HG02798 (cell line): Measurements from ENCODE around the gene C3orf70.

ENCODE experiments used
- ATAC-seq: cut with Tn5 transposase; IDR thresholded peaks from one replicate; pipeline ENCODE4 v1.9.1; 2021; ENCODE audit warnings: mild to moderate bottlenecking; ENCODE audit not compliant: unreplicated experiment, poor library complexity

The C3orf70 gene

DNA sequence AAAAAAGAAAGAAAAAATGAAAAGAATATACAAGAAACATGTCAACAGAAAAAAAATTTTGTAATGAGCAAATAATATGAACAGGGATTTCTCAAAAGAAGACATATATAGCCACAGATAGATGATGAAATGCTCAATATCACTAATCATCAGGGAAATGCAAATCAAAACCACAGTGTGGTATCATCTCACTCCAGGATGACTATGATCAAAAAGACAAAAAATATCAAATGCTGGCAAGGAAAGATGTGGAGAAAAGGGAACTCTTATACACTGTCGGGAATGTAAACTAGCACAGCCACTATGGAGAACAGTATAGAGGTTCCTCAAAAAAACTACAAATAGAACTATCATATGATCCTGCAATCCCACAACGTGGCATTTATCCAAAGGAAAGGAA, 94.1 kb downstream of the C3orf70 start:
- ATAC-seq: no peak

DNA sequence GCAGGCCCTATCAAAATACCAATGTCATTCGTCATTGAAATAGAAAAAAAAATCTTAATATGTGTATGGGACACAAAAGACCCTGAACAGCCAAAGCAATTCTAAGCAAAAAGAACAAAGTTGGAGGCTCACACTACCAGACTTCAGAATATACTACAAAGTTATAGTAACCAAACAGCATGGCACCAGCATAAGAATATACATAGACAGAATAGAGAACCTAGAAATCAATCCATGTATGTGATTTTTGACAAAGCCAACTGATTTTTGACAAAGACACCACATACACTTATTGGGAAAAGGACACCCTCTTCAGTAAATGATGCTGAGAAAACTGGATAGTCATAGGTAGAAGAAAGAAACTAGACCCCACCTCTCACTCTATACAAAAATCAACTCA, 95.0 kb downstream of the C3orf70 start:
- ATAC-seq: no peak

DNA sequence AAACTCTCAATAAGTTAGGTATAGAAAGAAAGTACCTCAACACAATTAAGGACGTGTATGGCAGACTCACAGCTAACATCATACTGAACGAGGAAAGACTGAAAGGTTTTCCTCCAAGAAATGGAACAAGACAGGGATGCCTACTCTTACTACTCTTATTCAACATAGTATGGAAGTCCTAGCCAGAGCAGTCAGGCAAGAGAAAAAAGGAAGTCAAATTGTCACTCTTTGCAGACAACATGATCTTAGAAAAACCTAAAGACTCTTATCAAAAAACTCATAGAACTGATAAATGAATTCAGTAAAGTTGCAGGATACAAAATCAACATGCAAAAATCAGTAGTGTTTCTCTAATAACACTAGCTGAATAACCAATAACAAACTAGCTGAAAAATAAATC, 96.0 kb downstream of the C3orf70 start:
- ATAC-seq: no peak

DNA sequence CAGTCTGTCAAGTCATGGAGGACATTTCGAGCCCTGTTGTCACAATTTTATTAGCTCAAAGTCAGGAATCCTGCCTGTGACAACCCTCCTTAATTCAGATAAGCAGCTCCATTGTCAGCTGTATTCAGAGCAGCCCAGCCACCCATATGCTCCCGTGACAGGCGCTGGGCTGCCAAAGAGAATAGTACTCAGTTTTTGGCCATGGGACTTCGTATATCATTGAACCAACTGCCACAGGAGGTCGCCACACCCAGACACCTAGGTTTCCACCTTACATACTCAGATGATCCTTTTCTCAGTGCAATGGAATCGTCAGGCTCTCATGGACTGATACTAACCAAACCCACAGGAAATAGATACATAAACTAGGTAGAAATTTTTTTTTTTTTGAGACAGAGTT, 100.2 kb downstream of the C3orf70 start:
- ATAC-seq: no peak

DNA sequence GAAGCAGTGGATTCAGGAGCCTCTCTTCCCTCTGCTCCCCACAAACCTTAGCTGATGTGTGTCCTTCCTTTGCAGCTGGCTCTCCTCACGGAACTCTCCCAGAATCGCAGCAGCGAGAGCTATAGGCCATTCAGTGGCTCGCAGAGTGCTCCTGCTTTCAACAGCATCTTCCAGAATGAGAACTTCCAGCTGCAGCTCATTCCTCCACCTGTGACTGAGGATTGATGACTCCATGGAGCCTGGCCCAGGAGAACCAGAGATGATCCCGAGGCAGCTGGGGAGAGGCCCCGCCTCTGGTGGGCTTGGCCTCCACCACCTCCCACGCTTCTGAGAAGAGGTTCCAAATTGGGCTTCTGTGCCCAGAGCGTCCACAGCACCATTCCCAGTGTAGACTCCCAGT, 101.1 kb downstream of the C3orf70 start:
- ATAC-seq: no peak

DNA sequence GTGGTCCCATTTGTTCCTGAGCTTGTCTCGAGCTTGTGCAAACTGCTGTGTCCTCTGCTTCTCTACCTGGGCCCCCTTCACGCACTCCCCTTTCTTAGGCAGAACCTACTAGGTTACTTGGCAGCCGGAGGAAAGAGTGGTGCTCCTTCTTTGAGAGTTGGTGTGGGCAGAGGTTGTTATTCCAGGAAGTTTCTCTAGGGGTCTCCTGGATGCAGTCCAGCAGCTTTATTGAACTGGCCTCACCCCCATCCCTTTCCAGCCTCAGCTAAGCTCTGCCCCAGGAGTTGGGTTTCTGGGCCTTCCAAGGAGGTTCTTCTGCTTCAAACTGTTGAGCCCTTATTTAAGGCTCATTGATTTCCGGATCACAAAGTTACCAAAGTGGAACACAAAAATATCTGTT, 103.2 kb downstream of the C3orf70 start:
- ATAC-seq: no peak

DNA sequence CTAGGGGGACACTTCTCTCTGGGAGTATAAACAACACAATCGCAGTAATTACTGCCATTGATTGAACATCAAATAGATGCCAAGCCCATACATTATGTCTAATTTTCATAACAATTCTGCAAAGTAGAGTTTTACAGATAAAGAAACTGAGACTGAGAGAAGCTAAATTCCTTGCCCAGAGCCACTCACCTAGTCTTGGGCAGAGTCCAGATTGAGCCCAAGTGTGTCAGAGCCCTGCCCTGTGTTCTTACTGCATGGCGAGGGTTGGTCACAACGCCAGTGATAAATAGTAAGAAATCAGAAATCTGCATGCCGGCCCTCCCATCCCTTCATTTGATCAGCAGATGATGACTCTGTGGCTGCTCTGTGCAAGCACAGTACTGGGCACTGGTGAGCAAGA, 106.3 kb downstream of the C3orf70 start:
- no peak for ATAC-seq

DNA sequence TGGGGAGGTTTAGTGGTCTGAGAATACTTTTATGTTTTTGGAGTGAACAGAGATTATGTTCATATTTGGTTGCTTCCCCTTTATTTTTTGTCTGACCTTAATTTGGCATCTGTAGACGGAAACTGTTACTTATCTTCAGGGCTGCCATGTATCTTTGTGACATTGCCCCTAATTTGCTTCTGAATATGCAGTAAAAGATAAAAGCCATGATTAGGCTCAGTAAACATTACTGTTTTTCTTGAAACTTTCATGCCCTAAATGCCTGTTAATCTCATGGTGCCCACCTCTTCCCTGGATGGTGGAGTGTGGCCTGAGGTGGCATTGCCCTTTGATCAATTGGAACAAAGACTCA, 106.7 kb downstream of the C3orf70 start:
- no peak for ATAC-seq

DNA sequence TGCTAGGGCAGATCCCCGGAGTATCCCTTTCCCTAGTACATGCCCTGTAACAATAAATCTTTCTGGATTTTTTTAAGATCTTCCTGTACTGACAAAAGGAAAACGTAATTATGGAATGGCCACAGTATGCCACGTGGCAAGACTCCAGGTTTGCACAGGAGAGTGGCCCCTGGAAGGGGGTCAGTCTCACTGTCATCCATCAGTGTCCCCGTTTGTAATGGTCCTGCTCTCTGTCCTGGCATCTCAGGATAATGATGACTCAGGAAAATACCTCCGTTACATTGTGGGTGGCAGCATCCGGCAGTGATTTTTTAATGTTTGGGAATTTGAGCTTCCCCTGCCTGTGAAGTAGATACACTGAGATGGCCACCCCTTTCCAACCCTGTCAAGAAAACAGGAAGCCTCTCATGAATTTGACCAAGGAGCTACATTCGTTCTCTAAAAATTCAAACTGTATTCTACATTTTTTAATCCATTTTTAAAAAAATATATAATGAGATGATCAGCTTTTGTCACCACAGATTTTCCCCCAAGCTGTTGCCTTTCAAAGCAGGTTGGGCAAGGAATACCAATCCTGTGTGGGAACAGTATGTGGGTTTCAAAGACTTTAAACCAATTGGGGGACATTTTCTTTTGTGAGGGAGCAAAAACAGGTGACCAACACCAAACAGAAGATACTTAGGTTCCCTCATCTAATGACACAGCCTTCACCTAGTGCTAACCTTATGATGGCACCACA, 110.4 kb downstream of the C3orf70 start:
- no peak for ATAC-seq

DNA sequence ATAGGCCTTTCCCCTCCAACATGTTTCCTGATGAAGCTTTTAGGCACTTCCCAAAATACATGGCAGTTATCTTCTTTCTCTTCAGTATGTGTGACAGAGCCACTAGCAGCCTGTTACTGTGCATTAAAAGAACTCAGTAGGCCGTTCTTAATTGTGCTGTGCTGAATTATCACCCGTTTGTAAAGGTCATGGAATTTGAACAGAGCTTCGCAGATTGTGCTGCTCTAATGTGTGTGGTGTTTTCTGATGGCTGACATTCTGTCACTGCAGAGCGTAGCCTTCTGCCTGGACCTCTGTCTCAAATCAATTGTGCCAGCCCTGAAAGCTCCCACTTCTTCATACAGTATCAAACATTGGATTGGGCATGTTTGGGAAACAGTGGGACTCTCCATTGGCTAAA, 111.3 kb downstream of the C3orf70 start:
- no peak for ATAC-seq

DNA sequence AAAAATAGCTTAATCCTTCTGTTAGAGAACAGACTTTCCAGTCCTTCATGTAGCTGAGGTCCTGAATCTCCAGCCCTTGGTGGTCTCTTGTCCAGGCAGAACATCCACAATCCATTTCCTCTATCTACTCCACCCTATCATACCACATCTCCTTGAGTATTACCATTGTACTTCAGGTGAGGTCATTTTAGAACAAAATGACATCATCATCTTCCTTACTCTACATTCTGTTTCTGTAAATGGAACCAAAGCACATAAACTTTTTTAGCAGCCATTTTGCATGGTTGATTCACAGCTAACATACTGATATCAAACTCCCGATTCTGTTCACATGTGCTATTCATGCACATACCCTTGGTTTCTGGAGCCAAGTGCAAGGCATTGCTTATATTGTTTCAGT, 112.4 kb downstream of the C3orf70 start:
- ATAC-seq: no peak

DNA sequence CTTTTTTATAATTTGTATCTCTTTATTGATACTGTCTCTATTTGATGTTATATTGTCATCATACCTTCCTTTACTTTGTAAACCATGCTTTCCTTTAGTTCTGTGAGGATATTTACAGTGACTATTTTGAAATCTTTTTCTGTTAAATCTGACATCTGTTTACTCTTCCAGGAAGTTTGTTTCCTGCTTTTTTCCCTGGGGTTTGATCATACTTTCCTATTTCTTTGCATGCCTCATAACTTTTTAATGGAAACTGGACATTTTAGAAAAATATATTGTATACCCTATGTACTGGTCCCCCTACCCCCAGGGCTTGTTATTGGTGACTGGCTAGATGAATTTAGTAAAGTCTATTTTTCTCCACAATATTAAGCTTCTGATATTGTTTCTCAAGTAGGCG, 115.1 kb downstream of the C3orf70 start:
- ATAC-seq: no peak

DNA sequence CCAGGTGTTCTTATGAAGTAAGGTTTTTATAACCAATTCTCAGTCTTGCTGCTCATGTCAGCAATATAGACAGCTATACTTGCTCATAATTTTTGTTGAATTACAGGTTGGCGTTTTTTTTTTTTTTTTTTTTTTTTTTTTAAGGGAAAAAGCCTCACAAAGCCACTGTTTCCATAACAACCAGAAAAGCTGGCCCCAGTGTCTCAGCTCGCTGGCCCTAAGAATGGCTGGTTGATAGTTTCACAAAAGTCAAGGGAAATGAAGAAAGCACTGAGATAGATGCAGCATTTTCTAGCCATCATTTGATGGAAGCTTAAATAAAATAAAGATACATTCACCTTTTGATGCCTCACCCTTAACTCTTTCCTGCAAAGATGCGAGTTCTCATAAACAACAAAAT, 121.9 kb downstream of the C3orf70 start:
- no peak for ATAC-seq

DNA sequence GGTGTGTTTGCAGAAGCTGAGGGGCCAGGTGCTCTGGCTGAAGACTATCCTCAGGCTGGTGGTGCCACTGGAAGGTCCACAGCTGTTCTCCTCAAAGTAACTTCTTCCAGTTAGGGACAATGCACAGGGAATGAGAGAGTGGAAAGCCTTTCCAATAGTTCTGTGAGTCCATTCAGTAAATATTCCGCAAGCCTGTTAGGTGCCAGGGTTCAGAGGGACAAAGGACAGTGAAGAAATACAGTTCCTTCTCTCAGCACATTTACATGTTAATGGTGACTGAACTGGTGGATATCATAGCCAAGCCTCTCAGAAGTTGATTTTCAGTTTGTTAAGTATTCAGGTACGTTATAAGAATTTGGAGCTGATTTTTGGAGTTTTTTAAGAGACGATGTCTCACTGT, 122.5 kb downstream of the C3orf70 start:
- ATAC-seq: no peak

DNA sequence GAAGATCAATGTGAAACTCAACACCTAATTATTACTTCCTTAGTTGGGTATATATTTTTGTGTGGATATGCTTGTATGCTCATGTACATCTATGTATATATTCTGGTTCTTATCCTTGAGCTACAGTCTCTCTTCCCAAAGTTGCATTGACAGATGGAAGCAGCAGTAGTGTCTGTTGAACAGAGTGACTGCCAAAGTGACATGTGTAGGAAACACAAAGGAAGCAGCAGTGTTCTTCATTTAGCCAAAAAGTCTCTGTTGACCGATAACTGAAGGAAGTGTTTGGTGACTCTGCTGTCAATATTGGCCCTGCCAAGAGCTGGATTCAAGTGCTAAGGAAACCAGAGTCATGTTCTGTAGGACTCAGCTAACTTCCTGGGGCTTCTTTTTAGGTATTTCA, 123.8 kb downstream of the C3orf70 start:
- no peak for ATAC-seq

DNA sequence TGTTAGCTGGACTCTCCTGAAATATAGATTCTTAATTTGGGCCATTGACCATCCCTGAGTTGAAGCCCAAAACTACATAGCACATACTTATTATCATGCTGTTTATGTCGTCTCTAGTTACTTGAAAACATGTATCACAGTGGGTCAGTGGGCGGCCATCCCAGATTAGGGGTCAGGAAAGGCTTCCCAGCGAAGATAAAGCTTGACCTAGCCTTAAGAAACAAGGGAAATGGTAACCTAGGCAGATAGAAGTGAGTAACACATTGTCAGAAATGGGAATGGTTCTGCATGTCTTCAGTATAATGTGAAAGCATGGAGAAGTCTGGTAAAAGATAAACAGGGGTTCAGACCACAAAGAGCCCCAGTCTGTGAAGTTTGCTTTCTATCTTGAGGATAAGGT, 124.7 kb downstream of the C3orf70 start:
- no peak for ATAC-seq
